Dedifferentiated amniotic fluid mesenchymal stem cell (primary cell): ENCODE data around the gene LRP1B.
"Not testable (repeated sequence)": the region's sequence is repeated elsewhere in the genome, so short reads cannot be mapped to it uniquely, and the experiment has no call there.

Experiments used
- DNase-seq: peaks from one replicate; pipeline ENCODE4 v3.0.0-alpha.2; 2016; ENCODE audit errors: extremely low spot score

The LRP1B gene

GRCh38 chr2:141317986-141318385, 812.8 kb downstream of the LRP1B start:
- peak; percentile 39 for DNase-seq

DNA sequence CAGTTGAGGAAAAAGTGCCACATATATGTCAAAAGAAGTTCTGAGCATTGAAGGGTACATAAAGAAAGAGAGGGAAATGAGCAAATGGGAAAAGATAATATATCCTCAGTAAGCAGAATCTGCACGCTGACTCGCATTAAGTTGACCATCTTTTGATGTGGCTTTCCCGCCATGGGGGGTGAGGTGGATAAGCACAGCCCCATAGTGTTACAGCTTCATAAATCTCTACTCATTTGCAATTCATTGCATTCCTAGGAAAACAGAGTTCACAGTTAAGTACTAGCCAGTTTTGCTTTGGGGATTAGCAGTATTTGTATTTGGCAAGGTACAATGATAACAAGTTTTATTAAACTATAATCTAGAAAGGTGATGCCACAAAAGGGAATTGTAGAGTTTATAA, 814.2 kb downstream of the LRP1B start:
- no peak for DNase-seq

GRCh38 chr2:141316103-141316502, 814.7 kb downstream of the LRP1B start:
- no peak for DNase-seq

GRCh38 chr2:141313972-141314371, 816.8 kb downstream of the LRP1B start:
- no peak for DNase-seq

GRCh38 chr2:141311430-141311829, 819.4 kb downstream of the LRP1B start:
- DNase-seq, result no peak

DNA sequence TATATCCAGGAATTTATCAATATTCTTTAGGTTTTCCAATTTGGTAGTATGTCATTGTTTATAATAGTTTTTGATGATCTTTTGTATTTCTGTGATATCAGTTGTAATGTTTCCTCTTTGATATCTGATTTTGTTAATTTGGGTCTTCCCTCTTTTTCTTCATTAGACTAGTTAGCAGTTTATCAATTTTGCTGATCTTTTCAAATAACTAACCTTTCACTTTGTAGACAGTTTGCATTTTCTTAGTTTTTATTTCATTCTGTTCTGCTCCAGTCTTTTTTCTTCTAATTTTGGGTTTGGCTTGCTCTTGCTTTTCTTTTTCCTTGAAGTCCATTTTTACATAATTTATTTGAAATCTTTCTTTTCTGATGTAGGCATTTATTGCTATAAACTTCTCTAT, 824.4 kb downstream of the LRP1B start:
- no peak for DNase-seq

- DNase-seq, result no peak
Measured at GRCh38 chr2:141301551-141301950, 829.3 kb downstream of the LRP1B start.

GRCh38 chr2:141280037-141280436, 850.8 kb downstream of the LRP1B start:
- DNase-seq, result no peak

DNA sequence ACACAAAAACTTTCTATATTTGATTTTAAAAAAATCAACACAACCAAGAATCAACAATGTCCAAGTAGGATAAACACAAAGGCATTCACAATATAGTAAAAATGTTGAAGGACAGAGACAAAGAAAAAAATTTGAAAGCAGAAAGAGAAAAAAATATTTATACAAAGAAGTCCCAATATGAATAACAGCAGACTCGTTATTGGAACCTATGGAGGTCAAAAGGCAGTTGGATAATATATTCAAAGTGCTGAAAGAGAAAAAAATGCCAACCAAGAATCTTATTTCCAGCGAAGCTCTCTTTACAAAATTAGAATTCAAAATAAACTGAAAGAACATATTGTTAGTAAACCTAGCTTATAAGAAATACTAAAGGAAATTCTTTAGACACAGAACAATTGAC, 859.5 kb downstream of the LRP1B start:
- no peak for DNase-seq

- no peak for DNase-seq
Measured at GRCh38 chr2:141264848-141265247, 866.0 kb downstream of the LRP1B start.

DNA sequence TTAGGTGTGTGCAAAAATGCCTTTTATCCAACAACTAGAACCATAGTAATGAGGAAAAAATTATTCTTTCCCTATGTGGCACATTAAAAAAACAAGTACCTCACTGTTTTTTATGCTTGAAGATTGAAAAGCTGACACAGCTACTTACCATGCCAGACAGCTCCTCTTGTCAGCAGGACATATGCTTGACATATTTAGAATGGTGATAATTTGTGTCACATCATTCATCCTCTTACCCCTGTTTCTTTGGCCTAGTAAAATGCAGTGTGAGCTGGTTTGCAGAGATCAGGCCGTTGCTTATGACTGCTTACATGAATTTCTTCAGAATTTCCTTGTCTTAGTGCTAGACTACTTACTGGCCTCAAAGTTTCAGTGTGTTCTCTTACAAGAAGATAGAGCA, 869.9 kb downstream of the LRP1B start:
- no peak for DNase-seq

DNA sequence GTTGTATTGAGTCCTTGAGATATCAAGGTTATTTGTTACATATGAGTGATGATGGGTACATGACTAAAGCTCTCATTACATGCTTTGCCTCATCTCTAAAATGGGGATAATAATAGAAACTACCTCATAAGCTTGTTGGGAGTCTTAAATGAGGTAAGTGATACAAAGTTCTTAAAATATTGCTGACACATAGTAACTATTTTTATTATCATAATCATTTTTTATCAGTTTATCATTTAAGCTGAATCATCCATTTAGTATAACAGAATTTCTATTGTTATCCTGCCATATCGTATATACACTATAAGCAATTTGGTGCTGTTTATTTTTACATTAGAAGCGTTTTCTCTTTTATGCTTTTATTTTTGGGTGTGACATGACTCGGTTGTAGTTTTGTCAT, 871.1 kb downstream of the LRP1B start:
- no peak for DNase-seq

- DNase-seq, result no peak
Measured at GRCh38 chr2:141242008-141242407, 888.8 kb downstream of the LRP1B start.

DNA sequence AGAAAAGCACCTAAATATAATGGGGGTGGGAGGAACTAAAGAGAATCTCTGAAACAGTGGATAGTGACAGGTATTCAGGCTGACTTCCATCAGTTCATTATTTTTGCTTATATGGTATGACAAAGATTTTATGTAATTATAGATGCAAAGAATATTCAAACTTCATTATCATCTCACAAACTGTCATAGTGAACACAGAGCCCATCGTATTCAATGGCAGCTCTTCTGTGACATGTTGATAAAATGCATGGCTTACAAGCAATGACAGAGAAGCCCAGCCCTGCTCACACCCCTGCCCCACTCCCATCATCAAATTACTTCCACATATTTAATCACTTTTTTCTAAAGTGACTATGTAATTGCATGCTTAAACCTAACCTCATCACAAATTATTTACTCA, 904.3 kb downstream of the LRP1B start:
- DNase-seq, result no peak

- DNase-seq, result no peak
Measured at GRCh38 chr2:141207036-141207385, 923.8 kb downstream of the LRP1B start.

DNA sequence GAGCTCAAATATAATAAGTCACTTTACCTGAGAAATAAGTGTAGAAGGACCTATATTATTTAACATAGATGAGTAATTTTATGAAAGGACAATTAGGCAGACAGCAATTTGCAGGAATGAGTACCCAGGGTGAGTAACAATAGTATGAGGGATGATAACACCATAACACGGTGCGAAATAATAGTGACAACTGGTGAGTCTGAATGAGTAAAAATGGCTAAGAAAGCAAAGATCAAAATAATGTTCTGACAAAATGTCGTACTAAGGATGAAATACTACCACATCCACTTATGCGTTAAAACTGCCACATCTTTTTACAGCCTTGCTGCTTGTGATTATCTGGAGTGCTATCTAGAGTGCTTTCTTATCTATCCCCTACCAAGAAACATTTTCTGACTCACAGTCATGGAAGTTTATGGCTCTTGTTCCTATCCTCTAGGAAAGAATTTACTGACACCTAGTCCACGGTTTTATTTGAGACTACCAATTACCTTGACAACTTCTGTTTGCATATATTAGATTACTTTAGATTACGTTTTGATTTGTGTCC, 929.7 kb downstream of the LRP1B start:
- no peak for DNase-seq

- no peak for DNase-seq
Measured at GRCh38 chr2:141200191-141200590, 930.6 kb downstream of the LRP1B start.

DNA sequence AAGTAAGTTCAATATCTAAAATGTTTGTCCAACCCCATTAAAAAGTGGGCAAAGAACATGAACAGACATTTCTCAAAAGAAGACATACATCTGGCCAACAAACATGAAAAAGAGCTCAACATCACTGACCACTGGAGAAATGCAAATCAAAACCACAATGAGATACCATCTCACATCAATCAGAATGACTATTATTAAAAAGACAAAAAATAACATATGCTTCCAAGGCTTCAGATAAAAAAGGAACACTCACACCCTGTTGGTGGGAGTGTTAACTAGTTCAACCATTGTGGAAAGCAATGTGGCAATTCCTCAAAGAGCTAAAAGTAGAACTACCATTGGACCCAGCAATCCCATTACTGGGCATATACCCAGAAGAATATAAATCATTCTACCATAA, 931.1 kb downstream of the LRP1B start:
- no peak for DNase-seq

DNA sequence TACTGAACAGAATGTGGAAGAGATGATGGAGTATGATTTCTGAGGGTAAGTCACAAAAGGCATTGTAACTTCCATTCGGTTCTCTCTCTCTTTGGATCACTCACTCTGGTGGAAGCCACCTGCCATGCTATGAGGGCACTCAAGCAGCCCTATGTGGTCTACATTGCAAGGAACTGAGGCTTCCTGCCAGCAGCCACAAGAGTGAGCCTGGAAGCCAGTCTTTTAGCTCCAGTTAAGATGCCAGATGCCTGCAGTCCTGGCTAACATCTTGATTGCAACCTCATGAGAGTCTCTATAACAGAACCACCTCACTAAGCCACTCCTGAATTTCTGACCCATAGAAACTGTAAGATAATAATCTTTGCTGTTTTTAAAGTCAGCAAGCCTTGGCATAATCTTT, 935.7 kb downstream of the LRP1B start:
- DNase-seq, result no peak

- no peak for DNase-seq
Measured at GRCh38 chr2:141187075-141187439, 943.8 kb downstream of the LRP1B start.

- no peak for DNase-seq
Measured at GRCh38 chr2:141186413-141187074, 944.3 kb downstream of the LRP1B start.

DNA sequence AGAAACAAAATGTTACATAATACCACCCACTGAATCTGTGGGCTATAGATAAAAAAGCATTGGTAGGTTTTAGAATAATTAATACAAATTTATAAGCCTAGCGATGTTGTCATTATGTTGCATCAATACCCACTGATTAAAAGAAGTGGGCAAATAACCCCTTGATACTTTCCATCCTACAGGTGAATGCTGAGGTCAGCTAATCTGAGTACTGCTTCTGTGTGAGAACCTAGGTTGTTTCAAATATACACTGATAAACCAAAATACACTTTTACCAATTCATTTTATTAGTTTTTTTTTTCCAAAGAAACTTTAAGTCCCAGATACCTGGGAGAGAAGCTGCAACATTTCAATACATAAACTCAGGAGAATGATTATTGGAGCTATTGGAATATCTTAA, 948.6 kb downstream of the LRP1B start:
- DNase-seq, result no peak

DNA sequence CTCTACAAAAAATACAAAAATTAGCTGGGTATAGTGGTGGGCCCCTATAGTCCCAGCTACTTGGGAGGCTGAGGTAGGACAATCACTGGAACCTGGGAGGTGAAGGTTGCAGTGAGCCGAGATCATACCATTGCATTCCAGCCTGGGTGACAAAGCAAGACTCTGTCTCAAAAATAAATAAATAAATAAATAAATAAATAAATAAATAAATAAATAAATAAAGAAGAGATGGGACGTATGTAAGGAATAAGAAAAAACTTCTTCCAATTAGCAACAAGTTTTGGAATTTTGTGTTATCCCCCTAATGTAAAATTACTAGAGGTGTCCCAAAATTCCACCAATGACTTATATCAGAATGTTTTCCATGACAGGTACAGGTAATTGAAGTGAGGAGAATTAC, 961.7 kb downstream of the LRP1B start:
- DNase-seq, result not testable (repeated sequence)

DNA sequence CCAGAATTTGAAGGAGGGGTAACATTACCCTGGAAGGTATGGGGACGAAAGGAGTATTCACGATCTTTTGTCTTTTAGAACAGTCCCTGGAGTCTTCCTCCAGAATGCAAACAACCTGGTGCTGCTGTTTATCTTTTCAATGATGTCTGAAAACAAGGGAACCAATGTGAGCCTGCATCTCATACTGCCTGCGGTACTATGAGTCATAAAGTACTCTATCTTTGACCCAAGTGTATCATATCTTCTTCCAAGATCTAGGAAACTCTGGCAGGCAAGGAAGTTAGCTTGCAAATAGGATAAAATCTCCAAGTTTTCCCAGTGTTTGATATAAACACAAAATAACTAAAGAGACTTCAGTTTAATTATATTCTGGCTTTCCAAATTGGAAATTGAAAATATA, 968.5 kb downstream of the LRP1B start:
- DNase-seq, result no peak
